IgD-negative memory B cell (primary cell): Measurements from ENCODE around the gene R3HDM4. TPM values are rescaled to one million over a fixed set of nuclear protein-coding genes. Genes with fewer than 3 reads are reported as not detected.
"Not testable (repeated sequence)": the region's sequence is repeated elsewhere in the genome, so short reads cannot be mapped to it uniquely, and the experiment has no call there.

Source experiments
- H3K27ac Mint-ChIP-seq, 3 donors: one replicate each; pipeline ENCODE4 v1.8.0; 2020 to 2022; ENCODE audit warnings: mild to moderate bottlenecking in 3 of 3, mixed read lengths in 3 of 3, moderate library complexity in 1 of 3
- H3K27me3 Mint-ChIP-seq: one replicate; pipeline ENCODE4 v1.8.0; 2021; ENCODE audit warnings: mixed read lengths
- H3K36me3 Mint-ChIP-seq: one replicate; pipeline ENCODE4 v1.8.0; 2020; ENCODE audit warnings: mild to moderate bottlenecking, mixed read lengths
- H3K4me1 Mint-ChIP-seq, 3 donors: one replicate each; pipeline ENCODE4 v1.8.0; 2020 to 2022; ENCODE audit warnings: mixed read lengths in 3 of 3, mild to moderate bottlenecking in 1 of 3
- H3K4me3 Mint-ChIP-seq, 4 donors: one replicate each; pipeline ENCODE4 v1.8.0; 2020 to 2022; ENCODE audit warnings: mild to moderate bottlenecking in 4 of 4, mixed read lengths in 4 of 4, moderate library complexity in 3 of 4
- H3K9me3 Mint-ChIP-seq, 3 donors: one replicate each; pipeline ENCODE4 v1.8.0; 2020 to 2021; ENCODE audit warnings: mixed read lengths in 3 of 3, mild to moderate bottlenecking in 1 of 3
- polyA plus RNA-seq: library from polyadenylated mRNA; unstranded; fragments of 300-500 nt; fragmentation: Illumina TruSeq; gene quantifications from one replicate; pipeline ENCODE4 v1.2.3, GENCODE V29; 2021

Gene R3HDM4
- polyA plus RNA-seq, 1 donor from 2014 or later = 322 TPM

- H3K36me3 Mint-ChIP-seq = no peaks in the 10 kb centered on the region
- H3K27ac Mint-ChIP-seq = peak overlapping the region in 1 of 3 donors; percentile 62
- peak overlapping the region in 1 of 4 donors; percentile 40 for H3K4me3 Mint-ChIP-seq
- H3K9me3 Mint-ChIP-seq = no peaks in the 10 kb centered on the region
- no peaks in the 10 kb centered on the region for H3K27me3 Mint-ChIP-seq
- peaks cover 9 to 12% (median 10%) of the 10 kb centered on the region in 3 donors for H3K4me1 Mint-ChIP-seq
These were observed 45.7 kb downstream of the R3HDM4 start for GRCh38 chr19:867301-867793.

DNA sequence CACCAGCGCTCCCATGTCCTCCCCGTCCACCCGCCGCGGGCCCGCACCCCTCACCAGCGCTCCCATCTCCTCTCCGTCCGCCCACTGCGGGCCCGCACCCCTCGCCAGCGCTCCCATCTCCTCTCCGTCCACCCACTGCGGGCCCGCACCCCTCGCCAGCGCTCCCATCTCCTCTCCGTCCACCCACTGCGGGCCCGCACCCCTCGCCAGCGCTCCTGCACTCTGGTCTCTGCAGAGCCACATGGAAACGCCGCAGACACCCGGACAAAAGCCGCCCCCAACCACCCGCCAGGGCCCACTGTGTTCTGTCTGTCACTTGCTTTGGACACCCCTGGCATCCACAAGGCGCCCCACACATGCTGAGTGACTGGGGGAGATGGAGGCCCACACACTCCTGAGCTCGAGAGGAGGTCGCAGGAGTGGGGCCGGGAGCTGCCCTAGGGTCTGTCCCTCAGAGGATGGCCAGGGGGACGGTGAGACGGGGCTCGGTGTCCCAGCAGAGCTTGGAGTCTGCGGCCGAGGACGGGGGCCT lies 46.2 kb downstream of the R3HDM4 start:
- Mint-ChIP-seq H3K9me3 (no peaks in the 10 kb centered on the region), H3K36me3 (no peaks in the 10 kb centered on the region), H3K27ac (peak overlapping the region in 1 of 3 donors; percentile 62), H3K4me1 (peaks cover 9 to 12% (median 10%) of the 10 kb centered on the region in 3 donors), H3K27me3 (no peaks in the 10 kb centered on the region), H3K4me3 (no peak overlapping the region)

GRCh38 chr19:863315-863620 lies 49.8 kb downstream of the R3HDM4 start:
- Mint-ChIP-seq H3K4me3 (peak overlapping the region; percentile 79 to 94 (median 86)), H3K27me3 (no peaks in the 10 kb centered on the region), H3K36me3 (no peaks in the 10 kb centered on the region), H3K9me3 (peaks cover 0 to under 1% (median 0%) of the 10 kb centered on the region in 3 donors), H3K4me1 (peaks cover 9 to 10% (median 10%) of the 10 kb centered on the region in 3 donors), H3K27ac (peak overlapping the region; percentile 83 to 98 (median 91))

- Mint-ChIP-seq H3K36me3 (no peaks in the 10 kb centered on the region), H3K4me3 (peak overlapping the region; percentile 79 to 94 (median 83)), H3K27ac (peak overlapping the region; percentile 67 to 98 (median 83)), H3K27me3 (peaks cover under 1% of the 10 kb centered on the region), H3K9me3 (peaks cover 0 to 2% (median 0%) of the 10 kb centered on the region in 3 donors), H3K4me1 (peaks cover 9 to 10% (median 10%) of the 10 kb centered on the region in 3 donors)
These were observed 50.3 kb downstream of the R3HDM4 start for GRCh38 chr19:862581-863314.

DNA sequence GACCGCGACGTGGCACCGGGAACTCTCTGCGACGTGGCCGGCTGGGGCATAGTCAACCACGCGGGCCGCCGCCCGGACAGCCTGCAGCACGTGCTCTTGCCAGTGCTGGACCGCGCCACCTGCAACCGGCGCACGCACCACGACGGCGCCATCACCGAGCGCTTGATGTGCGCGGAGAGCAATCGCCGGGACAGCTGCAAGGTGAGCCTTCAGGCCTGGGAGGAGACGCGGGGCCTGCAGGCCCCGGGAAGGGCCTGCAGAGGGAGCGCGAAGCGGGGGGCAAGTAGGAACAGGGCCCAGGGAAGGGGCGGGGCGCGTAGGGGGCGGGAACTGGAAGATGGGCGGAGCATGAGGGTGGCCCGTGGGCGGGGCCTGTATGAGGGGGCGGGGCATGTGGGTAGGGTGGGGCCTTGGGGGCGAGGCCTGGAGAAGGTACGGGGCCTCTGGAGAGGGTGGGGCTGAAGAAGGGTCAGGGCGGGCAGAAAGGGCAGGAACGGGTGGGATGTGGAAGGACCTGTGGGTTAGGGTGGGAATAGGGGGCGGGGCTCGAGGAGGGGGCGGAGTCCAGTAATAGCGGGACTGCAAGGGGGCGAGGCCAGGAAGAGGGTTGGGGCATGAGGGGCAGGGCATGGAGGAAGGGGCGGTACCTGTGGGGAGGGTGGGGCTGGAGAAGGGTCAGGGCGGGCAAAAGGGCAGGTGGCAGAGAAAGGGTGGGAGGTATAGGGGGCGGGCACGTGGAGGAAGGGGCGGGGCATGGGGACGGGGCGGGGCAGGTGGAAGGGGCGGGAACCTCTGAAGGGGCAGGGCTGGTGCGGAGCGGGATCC lies 51.1 kb downstream of the R3HDM4 start:
- H3K36me3 Mint-ChIP-seq = no peaks in the 10 kb centered on the region
- H3K27ac Mint-ChIP-seq = peak overlapping the region in 1 of 3 donors; percentile 98
- peaks cover 0 to 2% (median 0%) of the 10 kb centered on the region in 3 donors for H3K9me3 Mint-ChIP-seq
- peaks cover 8 to 13% (median 9%) of the 10 kb centered on the region in 3 donors for H3K4me1 Mint-ChIP-seq
- H3K4me3 Mint-ChIP-seq = peak overlapping the region in 3 of 4 donors; percentile 17 to 79 (median 47)
- H3K27me3 Mint-ChIP-seq = peaks cover 2% of the 10 kb centered on the region

DNA sequence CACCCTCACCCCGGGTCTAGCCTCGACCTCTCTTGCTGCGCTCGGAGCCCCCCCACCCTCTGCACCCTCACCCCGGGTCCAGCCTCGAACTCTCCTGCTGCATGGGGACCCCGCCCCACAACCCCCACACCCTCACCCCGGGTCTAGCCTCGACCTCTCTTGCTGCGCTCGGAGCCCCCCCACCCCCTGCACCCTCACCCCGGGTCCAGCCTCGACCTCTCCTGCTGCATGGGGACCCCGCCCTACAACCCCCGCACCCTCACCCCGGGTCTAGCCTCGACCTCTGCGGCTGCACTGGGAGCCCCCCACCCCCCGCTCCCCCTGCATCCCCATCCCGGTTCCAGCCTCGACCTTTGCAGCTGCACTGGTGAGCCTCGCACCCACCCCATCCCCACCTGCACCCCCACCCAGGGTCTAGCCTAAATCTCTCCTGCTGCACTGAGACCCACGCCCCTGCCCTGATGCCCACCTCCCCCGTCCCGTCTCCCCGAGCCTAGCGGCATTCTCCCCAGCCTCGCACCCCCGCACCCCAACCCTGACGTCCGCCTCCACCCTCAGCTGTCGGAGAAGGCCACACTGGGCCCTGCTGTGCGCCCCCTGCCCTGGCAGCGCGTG lies 51.8 kb downstream of the R3HDM4 start:
- H3K9me3 Mint-ChIP-seq = peaks cover 0 to 2% (median 0%) of the 10 kb centered on the region in 3 donors
- peaks cover 8 to 15% (median 9%) of the 10 kb centered on the region in 3 donors for H3K4me1 Mint-ChIP-seq
- no peak overlapping the region for H3K27ac Mint-ChIP-seq
- peak overlapping the region in 1 of 4 donors; percentile 17 for H3K4me3 Mint-ChIP-seq
- peaks cover 2% of the 10 kb centered on the region for H3K27me3 Mint-ChIP-seq
- H3K36me3 Mint-ChIP-seq = no peaks in the 10 kb centered on the region

- Mint-ChIP-seq H3K4me1 (peaks cover 6 to 11% (median 9%) of the 10 kb centered on the region in 3 donors), H3K36me3 (no peaks in the 10 kb centered on the region), H3K4me3 (peak within 1 kb of the TSS; percentile 37 to 65 (median 54)), H3K27ac (peak within 1 kb of the TSS in 1 of 3 donors; percentile 68), H3K27me3 (peaks cover 2% of the 10 kb centered on the region), H3K9me3 (peaks cover 0 to 2% (median 0%) of the 10 kb centered on the region in 3 donors)
These were observed 53.9 kb downstream of the R3HDM4 start, which contains the start of gene CFD for GRCh38 chr19:858868-859843. Gene CFD, plus strand, starts transcription at chr19:859664. Its CDS starts 26 bp downstream, at chr19:859690.

GRCh38 chr19:858284-858683 lies 54.7 kb downstream of the R3HDM4 start:
- H3K27ac Mint-ChIP-seq = peak overlapping the region in 1 of 3 donors; percentile 68
- H3K27me3 Mint-ChIP-seq = peaks cover 2% of the 10 kb centered on the region
- H3K4me3 Mint-ChIP-seq = peak overlapping the region in 1 of 4 donors; percentile 12
- peaks cover 0 to 2% (median 0%) of the 10 kb centered on the region in 3 donors for H3K9me3 Mint-ChIP-seq
- H3K4me1 Mint-ChIP-seq = peaks cover 3 to 5% (median 4%) of the 10 kb centered on the region in 3 donors
- no peaks in the 10 kb centered on the region for H3K36me3 Mint-ChIP-seq

DNA sequence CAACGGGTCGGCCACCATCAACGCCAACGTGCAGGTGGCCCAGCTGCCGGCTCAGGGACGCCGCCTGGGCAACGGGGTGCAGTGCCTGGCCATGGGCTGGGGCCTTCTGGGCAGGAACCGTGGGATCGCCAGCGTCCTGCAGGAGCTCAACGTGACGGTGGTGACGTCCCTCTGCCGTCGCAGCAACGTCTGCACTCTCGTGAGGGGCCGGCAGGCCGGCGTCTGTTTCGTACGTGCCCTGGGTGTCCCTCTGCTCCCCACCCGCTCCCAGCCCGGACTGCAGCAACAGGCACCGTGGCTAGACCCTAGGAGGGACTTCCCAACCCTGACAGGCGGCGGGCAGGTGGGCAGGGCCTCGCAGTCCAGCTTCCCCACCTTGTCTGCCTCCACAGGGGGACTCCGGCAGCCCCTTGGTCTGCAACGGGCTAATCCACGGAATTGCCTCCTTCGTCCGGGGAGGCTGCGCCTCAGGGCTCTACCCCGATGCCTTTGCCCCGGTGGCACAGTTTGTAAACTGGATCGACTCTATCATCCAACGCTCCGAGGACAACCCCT lies 57.4 kb downstream of the R3HDM4 start:
- peaks cover 0 to 2% (median 0%) of the 10 kb centered on the region in 3 donors for H3K9me3 Mint-ChIP-seq
- no peaks in the 10 kb centered on the region for H3K36me3 Mint-ChIP-seq
- H3K27me3 Mint-ChIP-seq = peaks cover 10% of the 10 kb centered on the region
- peaks cover 0 to 5% (median 0%) of the 10 kb centered on the region in 3 donors for H3K4me1 Mint-ChIP-seq
- H3K27ac Mint-ChIP-seq = no peak overlapping the region
- H3K4me3 Mint-ChIP-seq = no peak overlapping the region

DNA sequence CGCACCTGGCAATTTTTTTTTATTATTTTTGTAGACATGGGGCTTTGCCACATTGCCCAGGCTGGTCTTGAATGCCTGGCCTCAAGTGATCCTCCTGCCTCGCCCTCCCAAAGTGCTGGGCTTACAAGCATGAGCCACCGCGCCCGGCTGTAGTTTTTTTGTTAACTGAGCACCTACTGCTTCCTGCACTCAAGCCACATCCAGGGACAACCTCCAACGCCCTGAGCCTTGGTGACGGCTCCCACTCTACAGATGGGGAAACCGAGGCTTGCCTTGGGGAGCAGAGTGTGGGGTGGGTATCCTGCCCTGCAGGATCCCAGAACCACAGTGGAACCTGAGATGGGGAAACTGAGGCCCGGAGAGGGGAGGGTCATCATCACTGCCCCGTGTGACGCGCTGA lies 57.9 kb downstream of the R3HDM4 start:
- H3K36me3 Mint-ChIP-seq = no peaks in the 10 kb centered on the region
- H3K9me3 Mint-ChIP-seq = peaks cover 0 to 2% (median 0%) of the 10 kb centered on the region in 3 donors
- peaks cover 10% of the 10 kb centered on the region for H3K27me3 Mint-ChIP-seq
- H3K4me3 Mint-ChIP-seq = no peak overlapping the region
- peak overlapping the region in 1 of 3 donors; percentile 53 for H3K27ac Mint-ChIP-seq
- H3K4me1 Mint-ChIP-seq = peaks cover 0 to 5% (median 0%) of the 10 kb centered on the region in 3 donors

DNA sequence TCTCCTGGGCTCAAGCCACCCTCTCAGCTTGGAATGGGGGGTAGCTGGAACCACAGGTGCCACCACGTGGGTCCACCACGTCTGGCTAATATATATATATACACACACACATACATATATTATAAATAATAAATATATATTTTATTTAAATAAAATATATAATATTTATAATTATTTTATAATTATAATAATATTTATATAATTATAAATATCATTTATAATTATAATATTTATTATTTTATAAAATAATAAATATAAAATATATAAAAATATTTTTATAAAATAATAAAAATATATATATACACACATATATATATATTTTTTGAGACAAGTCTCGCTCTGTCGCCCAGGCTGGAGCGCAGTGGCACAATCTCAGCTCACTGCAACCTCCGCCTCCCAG lies 58.5 kb downstream of the R3HDM4 start:
- Mint-ChIP-seq H3K27me3 (peaks cover 10% of the 10 kb centered on the region), H3K36me3 (no peaks in the 10 kb centered on the region), H3K4me3 (no peak overlapping the region), H3K4me1 (peaks cover 0 to 5% (median 0%) of the 10 kb centered on the region in 3 donors), H3K9me3 (peaks cover 0 to 2% (median 0%) of the 10 kb centered on the region in 3 donors), H3K27ac (no peak overlapping the region)

DNA sequence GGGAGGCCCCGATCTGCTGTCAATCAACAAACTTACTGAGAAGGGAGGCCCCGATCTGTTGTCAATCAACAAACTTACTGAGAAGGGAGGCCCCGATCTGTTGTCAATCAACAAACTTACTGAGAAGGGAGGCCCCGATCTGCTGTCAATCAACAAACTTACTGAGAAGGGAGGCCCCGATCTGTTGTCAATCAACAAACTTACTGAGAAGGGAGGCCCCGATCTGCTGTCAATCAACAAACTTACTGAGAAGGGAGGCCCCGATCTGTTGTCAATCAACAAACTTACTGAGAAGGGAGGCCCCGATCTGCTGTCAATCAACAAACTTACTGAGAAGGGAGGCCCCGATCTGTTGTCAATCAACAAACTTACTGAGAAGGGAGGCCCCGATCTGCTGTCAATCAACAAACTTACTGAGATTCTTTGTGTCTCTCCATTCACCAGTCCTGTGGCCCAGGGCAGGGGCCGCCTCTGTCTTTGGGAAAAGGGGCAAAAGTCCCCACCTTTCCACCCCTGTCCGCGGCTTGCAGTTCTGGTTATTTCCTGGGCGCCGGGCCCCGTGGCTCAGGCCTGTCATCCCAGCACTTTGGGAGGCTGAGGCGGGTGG lies 59.3 kb downstream of the R3HDM4 start:
- peak overlapping the region in 1 of 3 donors; percentile 32 for H3K27ac Mint-ChIP-seq
- not testable (repeated sequence) for H3K36me3 Mint-ChIP-seq, H3K4me3 Mint-ChIP-seq, H3K4me1 Mint-ChIP-seq, H3K9me3 Mint-ChIP-seq
- H3K27me3 Mint-ChIP-seq = peaks cover 14% of the 10 kb centered on the region

DNA sequence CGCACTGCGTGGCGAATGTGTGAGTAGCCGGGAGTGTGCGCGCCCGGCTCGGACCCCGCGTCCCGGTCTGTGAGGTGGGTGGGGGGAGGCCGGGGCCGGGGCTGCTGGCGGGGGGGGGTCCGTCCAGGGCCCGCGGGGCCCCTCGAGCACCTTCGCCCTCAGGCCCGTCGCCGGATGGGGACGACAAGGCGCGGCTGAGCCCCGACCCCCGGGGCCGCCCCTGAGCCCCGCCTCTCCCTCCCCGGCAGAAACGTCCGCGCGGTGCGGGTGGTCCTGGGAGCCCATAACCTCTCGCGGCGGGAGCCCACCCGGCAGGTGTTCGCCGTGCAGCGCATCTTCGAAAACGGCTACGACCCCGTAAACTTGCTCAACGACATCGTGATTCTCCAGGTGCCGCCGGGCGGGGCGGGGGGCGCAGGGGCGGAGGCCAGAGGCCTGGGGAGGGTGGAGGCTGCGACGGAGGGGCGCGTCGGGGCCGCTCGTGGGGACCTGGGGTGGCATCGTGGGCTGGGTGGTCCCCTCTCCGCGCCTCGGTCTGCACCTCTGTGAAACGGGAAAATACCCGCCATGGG lies 59.9 kb downstream of the R3HDM4 start:
- H3K4me3 Mint-ChIP-seq = no peak overlapping the region
- peaks cover 14% of the 10 kb centered on the region for H3K27me3 Mint-ChIP-seq
- no peak overlapping the region for H3K27ac Mint-ChIP-seq
- H3K9me3 Mint-ChIP-seq = no peaks in the 10 kb centered on the region
- H3K36me3 Mint-ChIP-seq = no peaks in the 10 kb centered on the region
- H3K4me1 Mint-ChIP-seq = peaks cover 0 to 5% (median 0%) of the 10 kb centered on the region in 3 donors
